ENCODE measurements around the gene CPB2.

DNA sequence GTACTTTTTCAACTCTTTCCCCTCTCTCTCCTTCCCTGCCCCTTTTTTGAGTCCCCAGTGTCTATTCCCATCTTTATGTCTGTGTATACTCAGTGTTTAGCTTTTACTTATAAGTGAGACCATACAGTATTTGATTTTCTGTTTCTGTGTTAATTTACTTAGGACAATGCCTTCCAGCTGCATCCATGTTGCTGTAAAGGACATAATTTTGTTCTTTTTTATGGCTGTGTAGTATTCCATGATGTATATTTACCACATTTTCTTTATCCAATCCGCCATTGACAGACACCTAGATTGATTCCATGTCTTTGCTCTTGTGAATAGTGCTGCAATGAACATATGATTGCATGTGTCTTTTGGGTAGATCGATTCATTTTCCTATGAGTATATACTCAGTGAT lies 41.5 kb downstream of the CPB2 start:
- TF ChIP-seq, protein P1, sequence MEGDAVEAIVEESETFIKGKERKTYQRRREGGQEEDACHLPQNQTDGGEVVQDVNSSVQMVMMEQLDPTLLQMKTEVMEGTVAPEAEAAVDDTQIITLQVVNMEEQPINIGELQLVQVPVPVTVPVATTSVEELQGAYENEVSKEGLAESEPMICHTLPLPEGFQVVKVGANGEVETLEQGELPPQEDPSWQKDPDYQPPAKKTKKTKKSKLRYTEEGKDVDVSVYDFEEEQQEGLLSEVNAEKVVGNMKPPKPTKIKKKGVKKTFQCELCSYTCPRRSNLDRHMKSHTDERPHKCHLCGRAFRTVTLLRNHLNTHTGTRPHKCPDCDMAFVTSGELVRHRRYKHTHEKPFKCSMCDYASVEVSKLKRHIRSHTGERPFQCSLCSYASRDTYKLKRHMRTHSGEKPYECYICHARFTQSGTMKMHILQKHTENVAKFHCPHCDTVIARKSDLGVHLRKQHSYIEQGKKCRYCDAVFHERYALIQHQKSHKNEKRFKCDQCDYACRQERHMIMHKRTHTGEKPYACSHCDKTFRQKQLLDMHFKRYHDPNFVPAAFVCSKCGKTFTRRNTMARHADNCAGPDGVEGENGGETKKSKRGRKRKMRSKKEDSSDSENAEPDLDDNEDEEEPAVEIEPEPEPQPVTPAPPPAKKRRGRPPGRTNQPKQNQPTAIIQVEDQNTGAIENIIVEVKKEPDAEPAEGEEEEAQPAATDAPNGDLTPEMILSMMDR (IDR thresholded peaks at IDR 0.05; ENCODE audit: borderline replicate concordance, extremely low read depth, low read length, poor library complexity, severe bottlenecking): no peak
- TF ChIP-seq EZH2 (IDR thresholded peaks at IDR 0.05; ENCODE audit: borderline replicate concordance, low read depth, low read length, severe bottlenecking): no peak

Data from DND-41 (cell line).